ENCODE data around the gene RBCK1.

Gene RBCK1

GRCh38 chr20:364905-365794 is 42.9 kb upstream of the RBCK1 start:
- Histone ChIP-seq H3K4me3 (replicated peaks; ENCODE audit: low read depth, low read length) (no peak overlapping the region), H3K27me3 (replicated peaks; ENCODE audit: control insufficient read depth, insufficient read depth, low read length) (no peaks in the 10 kb centered on the region), H3K36me3 (ENCODE audit: control insufficient read depth, insufficient read depth, low read length) (no peaks in the 10 kb centered on the region)
- TF ChIP-seq, protein P1, sequence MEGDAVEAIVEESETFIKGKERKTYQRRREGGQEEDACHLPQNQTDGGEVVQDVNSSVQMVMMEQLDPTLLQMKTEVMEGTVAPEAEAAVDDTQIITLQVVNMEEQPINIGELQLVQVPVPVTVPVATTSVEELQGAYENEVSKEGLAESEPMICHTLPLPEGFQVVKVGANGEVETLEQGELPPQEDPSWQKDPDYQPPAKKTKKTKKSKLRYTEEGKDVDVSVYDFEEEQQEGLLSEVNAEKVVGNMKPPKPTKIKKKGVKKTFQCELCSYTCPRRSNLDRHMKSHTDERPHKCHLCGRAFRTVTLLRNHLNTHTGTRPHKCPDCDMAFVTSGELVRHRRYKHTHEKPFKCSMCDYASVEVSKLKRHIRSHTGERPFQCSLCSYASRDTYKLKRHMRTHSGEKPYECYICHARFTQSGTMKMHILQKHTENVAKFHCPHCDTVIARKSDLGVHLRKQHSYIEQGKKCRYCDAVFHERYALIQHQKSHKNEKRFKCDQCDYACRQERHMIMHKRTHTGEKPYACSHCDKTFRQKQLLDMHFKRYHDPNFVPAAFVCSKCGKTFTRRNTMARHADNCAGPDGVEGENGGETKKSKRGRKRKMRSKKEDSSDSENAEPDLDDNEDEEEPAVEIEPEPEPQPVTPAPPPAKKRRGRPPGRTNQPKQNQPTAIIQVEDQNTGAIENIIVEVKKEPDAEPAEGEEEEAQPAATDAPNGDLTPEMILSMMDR (IDR thresholded peaks at IDR 0.05; ENCODE audit: insufficient read depth, low read length, poor library complexity, severe bottlenecking): no peak
- DNase-seq (ENCODE audit: extremely low read depth, insufficient read length): no peak

DNA sequence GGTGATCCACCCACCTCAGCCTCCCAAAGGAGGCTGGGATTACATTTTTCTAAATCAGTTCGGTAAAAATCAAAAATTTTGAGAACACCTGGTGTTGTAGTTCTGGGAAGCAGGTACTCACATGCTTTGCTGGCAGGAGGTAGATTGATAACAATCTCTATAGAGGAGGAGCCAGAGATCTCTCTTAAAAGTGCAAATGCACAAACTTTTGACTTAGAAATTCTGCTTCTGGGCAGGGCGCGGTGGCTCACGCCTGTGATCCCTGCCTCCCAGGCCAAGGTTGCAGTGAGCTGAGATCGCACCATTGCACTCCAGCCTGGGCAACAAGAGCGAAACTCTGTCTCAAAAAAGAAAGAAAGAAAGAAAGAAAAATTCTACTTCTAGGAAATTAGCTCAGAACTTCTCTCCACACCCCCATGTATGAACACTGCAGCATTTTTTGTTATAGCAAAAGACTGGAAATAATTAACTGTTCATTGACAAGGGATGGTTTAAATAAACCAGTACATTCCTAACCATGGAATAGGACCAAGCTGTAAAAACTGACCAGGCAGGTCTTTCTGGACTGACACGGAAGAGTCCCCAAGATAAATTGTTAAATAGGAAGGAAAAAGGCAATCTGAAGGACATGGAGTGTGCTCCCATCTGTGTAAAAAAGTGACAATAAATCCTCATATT is 41.9 kb upstream of the RBCK1 start:
- no peak overlapping the region for H3K4me3 ChIP-seq (replicated peaks; ENCODE audit: low read depth, low read length)
- DNase-seq (ENCODE audit: extremely low read depth, insufficient read length): no peak
- TF ChIP-seq, protein P1 (IDR thresholded peaks at IDR 0.05; ENCODE audit: insufficient read depth, low read length, poor library complexity, severe bottlenecking): no peak

DNA sequence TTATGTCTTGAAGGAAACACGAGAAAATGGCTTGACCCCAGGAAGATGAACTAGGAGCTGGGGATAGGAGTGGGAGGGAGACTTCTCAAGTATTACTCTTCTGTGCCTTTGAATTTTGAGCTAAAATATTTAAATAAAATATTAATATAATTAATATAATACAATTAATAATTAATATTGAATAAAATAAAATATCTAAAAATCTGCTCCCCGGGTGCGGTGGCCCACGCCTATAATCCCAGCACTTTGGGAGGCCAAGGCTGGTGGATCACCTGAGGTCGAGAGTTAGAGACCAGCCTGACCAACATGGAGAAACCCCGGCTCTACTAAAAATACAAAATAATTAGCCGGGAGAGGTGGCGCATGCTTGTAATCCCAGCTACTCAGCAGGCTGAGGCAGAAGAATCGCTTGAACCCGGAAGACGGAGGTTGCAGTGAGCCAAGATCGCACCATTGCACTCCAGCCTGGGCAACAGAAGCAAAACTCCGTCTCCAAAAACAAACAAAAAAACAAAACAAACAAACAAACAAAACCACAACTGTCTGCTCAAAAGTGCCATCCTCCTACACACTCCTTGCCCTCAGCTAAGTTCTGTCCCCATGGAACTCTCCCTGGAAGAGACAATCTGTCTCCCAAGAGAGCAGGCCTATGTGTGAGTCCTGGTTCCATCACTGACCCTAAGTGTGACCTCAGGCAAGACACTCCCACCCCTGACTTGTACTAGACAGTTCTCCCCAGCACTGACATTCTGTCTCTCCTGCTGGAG is 41.2 kb upstream of the RBCK1 start:
- H3K27me3 ChIP-seq (replicated peaks; ENCODE audit: control insufficient read depth, insufficient read depth, low read length): no peaks in the 10 kb centered on the region
- no peak for DNase-seq (ENCODE audit: extremely low read depth, insufficient read length)
- no peaks in the 10 kb centered on the region for H3K36me3 ChIP-seq (ENCODE audit: control insufficient read depth, insufficient read depth, low read length)
- TF ChIP-seq, protein P1 (IDR thresholded peaks at IDR 0.05; ENCODE audit: insufficient read depth, low read length, poor library complexity, severe bottlenecking): no peak
- H3K4me3 ChIP-seq (replicated peaks; ENCODE audit: low read depth, low read length): no peak overlapping the region

More for the DNA sequence above, 41.9 kb upstream of the RBCK1 start:
- H3K27me3 ChIP-seq (replicated peaks; ENCODE audit: control insufficient read depth, insufficient read depth, low read length): no peaks in the 10 kb centered on the region
- H3K36me3 ChIP-seq (ENCODE audit: control insufficient read depth, insufficient read depth, low read length): no peaks in the 10 kb centered on the region

DNA sequence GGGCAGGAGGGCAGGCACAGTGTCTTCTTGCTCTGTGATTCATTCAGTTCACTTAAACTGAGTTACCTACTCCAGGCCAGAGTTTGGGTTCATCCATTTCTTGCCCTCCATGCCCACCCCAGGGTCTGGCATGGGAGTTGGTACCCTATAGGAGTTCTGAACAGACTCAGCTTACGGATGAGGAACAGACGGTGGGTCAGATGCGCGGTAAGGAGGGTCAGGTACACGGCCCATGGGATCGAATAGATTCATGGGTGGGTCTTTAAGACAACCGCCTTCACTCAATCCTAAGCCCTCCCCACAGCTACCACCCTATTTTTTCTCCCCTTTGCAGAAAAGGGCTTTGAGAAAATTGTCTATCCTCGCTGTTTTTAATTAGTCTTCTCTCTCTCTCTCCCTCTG is 40.6 kb upstream of the RBCK1 start:
- Histone ChIP-seq H3K4me3 (replicated peaks; ENCODE audit: low read depth, low read length) (no peak overlapping the region), H3K36me3 (ENCODE audit: control insufficient read depth, insufficient read depth, low read length) (no peaks in the 10 kb centered on the region), H3K27me3 (replicated peaks; ENCODE audit: control insufficient read depth, insufficient read depth, low read length) (no peaks in the 10 kb centered on the region)
- DNase-seq (ENCODE audit: extremely low read depth, insufficient read length): no peak
- TF ChIP-seq, protein P1 (IDR thresholded peaks at IDR 0.05; ENCODE audit: insufficient read depth, low read length, poor library complexity, severe bottlenecking): no peak

- Histone ChIP-seq H3K4me3 (replicated peaks; ENCODE audit: low read depth, low read length) (no peak overlapping the region), H3K27me3 (replicated peaks; ENCODE audit: control insufficient read depth, insufficient read depth, low read length) (no peaks in the 10 kb centered on the region), H3K36me3 (ENCODE audit: control insufficient read depth, insufficient read depth, low read length) (no peaks in the 10 kb centered on the region)
- TF ChIP-seq, protein P1 (IDR thresholded peaks at IDR 0.05; ENCODE audit: insufficient read depth, low read length, poor library complexity, severe bottlenecking): no peak
- no peak for DNase-seq (ENCODE audit: extremely low read depth, insufficient read length)
These were observed 39.2 kb upstream of the RBCK1 start for GRCh38 chr20:368915-369314.

Data from GM06990 (cell line).